ENCODE results near the gene PNPLA7.
"Not testable (repeated sequence)": the region's sequence is repeated elsewhere in the genome, so short reads cannot be mapped to it uniquely, and the experiment has no call there.

PNPLA7 gene

GRCh38 chr9:137475666-137476065 lies 74.5 kb downstream of the PNPLA7 start:
- DNase-seq, result no peak
- intact Hi-C loops (cut with DNase I), result no loop called here

- intact Hi-C loops (cut with DNase I), result no loop called here
- no peak for DNase-seq
These were observed 75.9 kb downstream of the PNPLA7 start for GRCh38 chr9:137474271-137474670.

- DNase-seq, result no peak
- intact Hi-C loops (cut with DNase I), result no loop called here
These were observed 79.4 kb downstream of the PNPLA7 start for GRCh38 chr9:137470785-137471184.

GRCh38 chr9:137467896-137468295 lies 82.3 kb downstream of the PNPLA7 start:
- intact Hi-C loops (cut with DNase I), result no loop called here
- no peak for DNase-seq

GRCh38 chr9:137467161-137467581 lies 83.0 kb downstream of the PNPLA7 start:
- intact Hi-C loops (cut with DNase I), result no loop called here
- DNase-seq, result no peak

- intact Hi-C loops (cut with DNase I), result not testable (repeated sequence)
- DNase-seq, result peak in 1 of 42 donors; percentile 23
These were observed 83.7 kb downstream of the PNPLA7 start for GRCh38 chr9:137466389-137467085.

- intact Hi-C loops (cut with DNase I), result no loop called here
- DNase-seq, result peak in 1 of 42 donors; percentile 27
These were observed 84.3 kb downstream of the PNPLA7 start for GRCh38 chr9:137465720-137466388.

GRCh38 chr9:137465000-137465719 lies 85.0 kb downstream of the PNPLA7 start:
- DNase-seq, result no peak
- intact Hi-C loops (cut with DNase I), result no loop called here

- no peak for DNase-seq
- intact Hi-C loops (cut with DNase I), result no loop called here
These were observed 85.8 kb downstream of the PNPLA7 start for GRCh38 chr9:137464291-137464999.

GRCh38 chr9:137463931-137464290 lies 86.3 kb downstream of the PNPLA7 start:
- intact Hi-C loops (cut with DNase I), result no loop called here
- DNase-seq, result peak in 1 of 42 donors; percentile 4

GRCh38 chr9:137462986-137463930 lies 86.9 kb downstream of the PNPLA7 start:
- intact Hi-C loops (cut with DNase I), result no loop called here
- peak in 1 of 42 donors; percentile 2 for DNase-seq

- peak in 1 of 42 donors; percentile 4 for DNase-seq
- intact Hi-C loops (cut with DNase I), result no loop called here
These were observed 87.7 kb downstream of the PNPLA7 start for GRCh38 chr9:137462396-137462985.

- intact Hi-C loops (cut with DNase I), result no loop called here
- peak in 1 of 42 donors; percentile 4 for DNase-seq
These were observed 88.4 kb downstream of the PNPLA7 start for GRCh38 chr9:137461663-137462395.

GRCh38 chr9:137461316-137461662 lies 88.9 kb downstream of the PNPLA7 start:
- intact Hi-C loops (cut with DNase I), result no loop called here
- peak in 1 of 42 donors; percentile 6 for DNase-seq

- intact Hi-C loops (cut with DNase I), result no loop called here
- peak in 1 of 42 donors; percentile 5 for DNase-seq
These were observed 89.6 kb downstream of the PNPLA7 start for GRCh38 chr9:137460363-137461315.

- intact Hi-C loops (cut with DNase I), result no loop called here
- peak in 1 of 42 donors; percentile 6 for DNase-seq
These were observed 90.4 kb downstream of the PNPLA7 start for GRCh38 chr9:137459601-137460362.
